Lung (tissue), 12 donors: Measurements from ENCODE around the gene CEP162. TPM values are rescaled to one million over a fixed set of nuclear protein-coding genes. Genes with fewer than 3 reads are reported as not detected.
"Not testable (repeated sequence)": the region's sequence is repeated elsewhere in the genome, so short reads cannot be mapped to it uniquely, and the experiment has no call there.

Experiments
- ATAC-seq: fragments of 200-7000 bp; cut with Tn5 transposase; one replicate; pipeline ENCODE4 v1.9.1; 2020; ENCODE audit warnings: moderate number of reproducible peaks; ENCODE audit not compliant: insufficient read depth, low FRiP score
- DNase-seq, 3 donors: peaks; one replicate each; pipeline ENCODE4 v3.0.0-alpha.2; 2013 to 2017
- H3K27ac ChIP-seq, 2 donors: one replicate each; pipeline ENCODE4 v1.5.1; 2013; ENCODE audit warnings: mild to moderate bottlenecking in 2 of 2, moderate library complexity in 2 of 2, control low read depth in 1 of 2, inconsistent platforms in 1 of 2, low read depth in 1 of 2, low read length in 1 of 2
- H3K27me3 ChIP-seq, 3 donors: one replicate each; pipeline ENCODE4 v1.5.1; 2013; ENCODE audit warnings: low read length in 2 of 3; ENCODE audit not compliant: control insufficient read depth in 3 of 3, insufficient read depth in 3 of 3
- H3K36me3 ChIP-seq, 4 donors: one replicate each; pipeline ENCODE4 v1.5.1; 2013; ENCODE audit warnings: low read length in 4 of 4, mild to moderate bottlenecking in 1 of 4, moderate library complexity in 1 of 4; ENCODE audit not compliant: control insufficient read depth in 4 of 4, insufficient read depth in 4 of 4
- H3K4me1 ChIP-seq, 5 donors: one replicate each; pipeline ENCODE4 v1.5.1; 2013; ENCODE audit warnings: low read length in 5 of 5, mild to moderate bottlenecking in 2 of 5, moderate library complexity in 1 of 5; ENCODE audit not compliant: control insufficient read depth in 5 of 5, insufficient read depth in 5 of 5
- H3K4me3 ChIP-seq: one replicate; pipeline ENCODE4 v1.5.1; 2013; ENCODE audit warnings: mild to moderate bottlenecking, control low read depth, moderate library complexity
- H3K9ac ChIP-seq, 2 donors: one replicate each; pipeline ENCODE4 v1.5.1; 2013; ENCODE audit warnings: low read length in 2 of 2, control low read depth in 1 of 2; ENCODE audit not compliant: insufficient read depth in 1 of 2
- H3K9me3 ChIP-seq, 4 donors: one replicate each; pipeline ENCODE4 v1.5.1; 2013; ENCODE audit warnings: low read length in 3 of 4, mild to moderate bottlenecking in 1 of 4, moderate library complexity in 1 of 4; ENCODE audit not compliant: control insufficient read depth in 4 of 4, insufficient read depth in 3 of 4
- CTCF ChIP-seq: IDR thresholded peaks from 2 replicates; pipeline ENCODE4 v1.5.1; 2012; ENCODE audit warnings: mild to moderate bottlenecking; ENCODE audit errors: control extremely low read depth, extremely low read depth
- WGBS, 2 donors: extraction: QIAGEN DNeasy Blood & Tissue Kit; methylation state at CpG; one replicate each; pipeline ENCODE4 v1.1.7; 2013; 5-methylcytosine and 5-hydroxymethylcytosine counted together
- polyA plus RNA-seq, 2 donors: library from polyadenylated mRNA; stranded (reverse); fragments of 200-250 nt; gene quantifications; one replicate each; pipeline ENCODE4 v1.2.1, GENCODE V29; 2013
- total RNA-seq, 2 donors: library from RNA; depleted of rRNA in 1 of 2; stranded (reverse); fragments of >200 nt in 1 of 2; gene quantifications; one replicate each; pipeline ENCODE4 v1.2.1, GENCODE V29; 2014 to 2021
- donor health status: control.
- donor health status: control.
- donor health status: Bipolar disorder and iron deficiency.
- donor health status: healthy.
- donor health status: DM: yes; HTN: yes; CAD: no.

Gene CEP162
- total and polyA plus RNA-seq, 4 donors, result 4.3 to 25.6 (median 8.7) TPM

GRCh38 chr6:84218091-84218490 lies 9.4 kb downstream of the CEP162 start:
- peaks cover 0 to 7% (median 3%) of the 10 kb centered on the region in 4 donors for H3K36me3 ChIP-seq
- H3K4me1 ChIP-seq, result no peaks in the 10 kb centered on the region
- TF ChIP-seq CTCF, result no peak
- H3K27ac ChIP-seq, result no peak overlapping the region
- 60 to 68% methylated on average over 3 of the region's 3 CpGs for WGBS, 2 donors
- no peak for DNase-seq
- no peaks in the 10 kb centered on the region for H3K9me3 ChIP-seq
- H3K9ac ChIP-seq, result no peak overlapping the region
- ATAC-seq, result no peak
- H3K27me3 ChIP-seq, result no peaks in the 10 kb centered on the region
- H3K4me3 ChIP-seq, result no peak overlapping the region

DNA sequence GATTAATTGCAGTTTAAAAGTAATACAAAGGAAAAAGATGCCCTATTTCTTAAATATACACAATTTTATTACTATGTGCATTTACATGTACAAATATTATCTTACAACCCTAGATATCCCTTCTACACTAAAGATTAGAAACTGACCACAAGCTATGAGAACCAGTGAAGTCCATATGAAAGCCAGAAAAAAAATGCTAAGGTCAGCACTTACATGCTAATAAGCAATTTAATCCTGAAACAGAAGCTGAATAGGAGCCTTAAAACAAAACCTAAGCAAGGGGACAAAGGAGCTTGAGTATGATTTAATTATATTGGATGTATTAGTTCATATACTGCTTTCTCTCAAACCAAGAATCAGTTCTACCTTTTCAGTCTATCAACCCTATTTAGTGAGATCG lies 14.2 kb downstream of the CEP162 start:
- H3K4me3 ChIP-seq, result no peak overlapping the region
- no peaks in the 10 kb centered on the region for H3K9me3 ChIP-seq
- ATAC-seq (no peak), DNase-seq (no peak)
- H3K27me3 ChIP-seq, result no peaks in the 10 kb centered on the region
- no peak for TF ChIP-seq CTCF
- no peak overlapping the region for H3K27ac ChIP-seq
- no peak overlapping the region for H3K9ac ChIP-seq
- WGBS, 2 donors, result 97 to 98% methylated on average over 1 of the region's 1 CpG
- H3K4me1 ChIP-seq, result no peaks in the 10 kb centered on the region
- peaks cover 0 to 10% (median 3%) of the 10 kb centered on the region in 4 donors for H3K36me3 ChIP-seq

GRCh38 chr6:84204011-84204410 lies 23.4 kb downstream of the CEP162 start:
- DNase-seq, result no peak
- no peak for TF ChIP-seq CTCF
- Histone ChIP-seq H3K36me3 (peaks cover 0 to 7% (median 3%) of the 10 kb centered on the region in 4 donors), H3K4me1 (no peaks in the 10 kb centered on the region), H3K9ac (no peak overlapping the region), H3K9me3 (no peaks in the 10 kb centered on the region), H3K27me3 (no peaks in the 10 kb centered on the region), H3K4me3 (no peak overlapping the region), H3K27ac (no peak overlapping the region)
- no peak for ATAC-seq
- WGBS, 2 donors, result 92 to 94% methylated on average over 3 of the region's 3 CpGs

DNA sequence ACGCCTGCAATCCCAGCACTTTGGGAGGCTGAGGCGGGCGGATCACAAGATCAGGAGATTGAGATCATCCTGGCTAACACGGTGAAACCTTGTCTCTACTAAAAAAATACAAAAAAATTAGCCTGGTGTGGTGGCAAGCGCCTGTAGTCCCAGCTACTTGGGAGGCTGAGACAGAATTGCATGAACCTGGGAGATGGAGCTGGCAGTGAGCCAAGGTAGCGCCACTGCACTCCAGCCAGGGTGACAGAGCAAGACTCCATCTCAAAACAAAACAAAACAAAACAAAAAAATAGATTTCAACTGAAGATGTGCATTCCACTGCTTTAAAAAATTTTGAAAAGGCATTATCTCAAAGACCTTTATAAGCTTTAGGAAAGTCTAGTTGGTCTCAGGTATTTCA lies 27.5 kb downstream of the CEP162 start:
- H3K4me1 ChIP-seq, H3K27me3 ChIP-seq, DNase-seq, ATAC-seq, H3K4me3 ChIP-seq, H3K27ac ChIP-seq, H3K9me3 ChIP-seq, H3K9ac ChIP-seq: not testable (repeated sequence)
- 98 to 99% methylated on average over 6 of the region's 6 CpGs for WGBS, 2 donors
- H3K36me3 ChIP-seq, result peaks cover 0 to 21% (median under 1%) of the 10 kb centered on the region in 4 donors
